ENCODE results near the gene TMED10.

TMED10 gene

GRCh38 chr14:75084513-75084912 lies 91.9 kb downstream of the TMED10 start:
- DNase-seq (ENCODE audit: low read depth), result no peak

DNA sequence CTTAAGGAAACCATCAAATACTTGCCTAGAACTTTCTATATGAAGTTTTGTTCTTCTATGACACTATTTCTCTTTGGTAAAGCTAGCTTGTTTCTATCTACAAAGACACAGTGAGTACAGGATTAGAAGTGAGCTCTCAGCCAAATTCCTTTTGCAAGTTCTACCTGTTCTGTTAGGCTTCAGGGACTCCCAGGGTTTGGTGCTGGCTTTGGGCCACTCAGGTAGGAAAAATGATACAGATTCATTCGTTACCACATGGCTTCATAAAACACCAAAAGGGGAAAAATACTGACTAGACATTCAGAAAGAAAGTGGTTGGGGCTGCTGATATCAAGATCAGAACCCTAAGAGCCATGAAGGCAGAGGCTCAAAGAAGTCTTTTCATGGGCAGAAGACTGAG lies 93.1 kb downstream of the TMED10 start:
- no peak for DNase-seq (ENCODE audit: low read depth)

- DNase-seq (ENCODE audit: low read depth), result no peak
Measured at GRCh38 chr14:75081660-75082229, 94.7 kb downstream of the TMED10 start.

Measured in stimulated activated CD8-positive, alpha-beta memory T cell treated with anti-CD3 and anti-CD28 coated beads, Interleukin-7, amount 100 ng/mL, for 24 hours (primary cell).